SU-DHL-6 (cell line): Measurements from ENCODE around the gene B2M.

Experiments
- H2AFZ ChIP-seq: fragments of 200-600 bp; sonication (generic); 2 replicates; pipeline ENCODE4 v1.6.1; 2014; ENCODE audit warnings: low read depth, mild to moderate bottlenecking, moderate library complexity, mixed read lengths, antibody characterized with exemption, low read length; ENCODE audit not compliant: severe bottlenecking
- H3F3A ChIP-seq: fragments of 200-600 bp; shearing (Covaris generic); 2 replicates; pipeline ENCODE4 v1.6.0; 2016; ENCODE audit warnings: antibody characterized with exemption, mild to moderate bottlenecking; ENCODE audit not compliant: insufficient read depth
- H3K27ac ChIP-seq: fragments of 200-600 bp; sonication (generic); 2 replicates; pipeline ENCODE4 v1.5.1; 2016; ENCODE audit warnings: low read depth, mild to moderate bottlenecking, low read length, moderate library complexity, mixed read lengths
- H3K27me3 ChIP-seq: fragments of 200-600 bp; sonication (generic), shearing (Covaris generic); 2 replicates; pipeline ENCODE4 v1.6.0; 2014; ENCODE audit warnings: mild to moderate bottlenecking, low read length
- H3K36me3 ChIP-seq: fragments of 200-600 bp; sonication (generic); 2 replicates; pipeline ENCODE4 v1.6.1; 2014; ENCODE audit warnings: mild to moderate bottlenecking, low read length, mixed read lengths
- H3K4me2 ChIP-seq: fragments of 300-600, 200-600 bp; shearing (Covaris generic), sonication (generic); 2 replicates; pipeline ENCODE4 v1.6.0; 2014; ENCODE audit warnings: low read length, low read depth, mild to moderate bottlenecking; ENCODE audit not compliant: poor library complexity, severe bottlenecking
- H3K4me3 ChIP-seq: fragments of 200-600 bp; sonication (generic); 2 replicates; pipeline ENCODE4 v1.5.1; 2014; ENCODE audit warnings: antibody characterized with exemption, low read length, mild to moderate bottlenecking, mixed read lengths; ENCODE audit not compliant: insufficient read depth, poor library complexity, severe bottlenecking
- H3K79me2 ChIP-seq: fragments of 200-600 bp; sonication (generic); 2 replicates; pipeline ENCODE4 v1.6.1; 2014; ENCODE audit warnings: mild to moderate bottlenecking, low read length, moderate library complexity; ENCODE audit not compliant: insufficient read depth
- H3K9ac ChIP-seq: fragments of 200-600 bp; sonication (generic); 2 replicates; pipeline ENCODE4 v1.7.0; 2014; ENCODE audit warnings: mild to moderate bottlenecking, low read length
- H3K9me2 ChIP-seq: fragments of 200-600 bp; sonication (generic); replicated peaks from 2 replicates; pipeline ENCODE4 v1.6.1; 2014; ENCODE audit warnings: low read length; ENCODE audit not compliant: insufficient read depth
- H3K9me3 ChIP-seq: fragments of 200-600 bp; sonication (generic); 2 replicates; pipeline ENCODE4 v1.6.1; 2014; ENCODE audit warnings: low read length, mixed read lengths; ENCODE audit not compliant: insufficient read depth
- H4K20me1 ChIP-seq: fragments of 200-600 bp; sonication (generic); 2 replicates; pipeline ENCODE4 v1.6.1; 2014; ENCODE audit warnings: low read depth, mild to moderate bottlenecking, antibody characterized with exemption, low read length, moderate library complexity, mixed read lengths
- EZH2phosphoT487 ChIP-seq: fragments of 200-600 bp; sonication (generic), shearing (Covaris generic); conservative IDR thresholded peaks from 2 replicates; pipeline ENCODE4 v1.6.1; 2018; ENCODE audit warnings: mild to moderate bottlenecking, antibody characterized with exemption, low read length, moderate library complexity, mixed read lengths
- TF ChIP-seq, protein P1 (sequence below): fragments of 200-600 bp; sonication (generic); IDR thresholded peaks from one replicate; pipeline ENCODE4 v1.5.1; 2017; ENCODE audit warnings: antibody characterized with exemption, mild to moderate bottlenecking, low read length, moderate library complexity; ENCODE audit not compliant: insufficient read depth, poor library complexity, severe bottlenecking

The B2M gene

DNA sequence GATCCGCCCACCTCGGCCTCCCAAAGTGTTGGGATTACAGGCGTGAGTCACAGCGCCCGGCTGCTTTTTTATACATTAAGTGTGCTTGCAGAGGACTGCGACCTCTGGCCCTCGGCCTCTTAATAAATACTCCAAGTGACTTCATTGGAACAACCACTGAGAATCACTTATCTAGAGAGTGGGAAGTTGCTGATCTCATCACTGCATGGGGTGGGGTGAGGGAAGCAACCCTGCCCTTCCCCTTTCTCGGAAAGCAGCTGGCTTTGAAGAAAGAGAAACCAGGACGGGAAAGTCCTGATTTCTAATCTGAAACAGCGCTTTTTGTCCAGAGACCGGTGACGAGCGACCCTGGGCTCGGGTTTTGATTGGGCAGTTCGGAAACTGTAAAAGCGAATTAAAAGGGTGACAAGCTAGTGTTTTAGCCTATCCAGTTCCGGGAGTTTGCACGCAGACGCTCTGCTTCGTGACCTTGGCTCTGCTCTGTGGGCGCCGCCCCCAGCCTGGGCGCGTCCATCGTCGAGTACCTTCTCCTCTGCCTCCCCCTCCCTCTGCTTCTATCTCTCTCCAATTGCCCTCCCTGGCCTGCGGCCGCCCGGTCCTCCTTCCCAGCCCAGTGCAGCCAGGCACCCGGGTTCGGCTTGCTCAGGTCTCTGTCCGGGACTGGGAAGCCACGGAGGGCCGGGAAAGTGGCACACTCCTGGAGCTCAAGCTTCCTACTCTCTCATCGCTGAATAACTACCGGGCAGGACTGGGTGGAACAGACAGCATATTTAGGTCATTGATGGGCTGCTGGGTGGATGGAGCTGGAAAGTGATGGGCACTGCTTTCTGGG lies 17.5 kb downstream of the B2M start:
- peaks cover 11% of the 10 kb centered on the region; the same call in 1 of the 2 replicates for H3K79me2 ChIP-seq
- peak overlapping the region; percentile 85 for H2AFZ ChIP-seq

DNA sequence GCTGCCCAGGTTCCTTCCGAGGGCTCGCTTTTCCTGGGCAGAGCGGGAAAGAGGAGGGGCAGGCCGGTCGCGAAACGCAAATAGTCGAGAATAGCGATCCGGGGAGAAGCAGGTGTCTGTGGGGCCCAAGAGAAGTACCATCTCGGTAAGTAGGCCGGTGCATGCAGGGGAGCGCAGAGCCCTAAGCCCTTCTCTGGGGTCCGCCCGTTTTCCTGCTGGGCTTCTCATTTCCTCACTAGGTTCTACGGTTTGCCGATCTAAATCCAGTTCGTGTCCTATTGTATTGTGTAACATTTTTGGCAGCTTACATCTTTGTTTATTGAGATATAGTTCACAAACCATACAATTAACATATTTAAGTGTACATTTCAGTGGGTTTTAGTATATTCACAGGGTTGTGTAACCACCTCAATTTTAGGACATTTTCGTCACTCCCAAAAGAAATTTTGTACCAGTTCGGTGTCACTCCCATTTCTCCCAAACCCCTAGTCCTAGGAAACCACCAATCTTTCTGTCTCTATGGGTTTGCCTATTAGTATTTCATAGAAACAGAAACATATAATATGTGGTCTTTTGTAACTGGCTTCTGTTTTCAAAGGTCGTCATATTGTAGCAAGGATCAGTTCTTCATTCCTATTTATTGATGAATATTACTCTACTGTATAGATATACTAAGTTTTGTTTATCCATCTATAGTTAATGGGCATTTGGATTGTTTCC lies 18.3 kb downstream of the B2M start:
- Histone ChIP-seq H3K9me2 (no peaks in the 10 kb centered on the region), H2AFZ (peak overlapping the region; percentile 85), H3K4me3 (peak overlapping the region; percentile 87), H3K27ac (peak overlapping the region; percentile 96), H3K9me3 (no peaks in the 10 kb centered on the region), H3K4me2 (peak overlapping the region; percentile 92), H3F3A (peaks cover 41% of the 10 kb centered on the region), H3K79me2 (peaks cover 11% of the 10 kb centered on the region; the same call in 1 of the 2 replicates), H3K27me3 (no peaks in the 10 kb centered on the region), H3K36me3 (no peaks in the 10 kb centered on the region), H4K20me1 (no peaks in the 10 kb centered on the region), H3K9ac (peak overlapping the region; percentile 92)
- TF ChIP-seq, protein P1, sequence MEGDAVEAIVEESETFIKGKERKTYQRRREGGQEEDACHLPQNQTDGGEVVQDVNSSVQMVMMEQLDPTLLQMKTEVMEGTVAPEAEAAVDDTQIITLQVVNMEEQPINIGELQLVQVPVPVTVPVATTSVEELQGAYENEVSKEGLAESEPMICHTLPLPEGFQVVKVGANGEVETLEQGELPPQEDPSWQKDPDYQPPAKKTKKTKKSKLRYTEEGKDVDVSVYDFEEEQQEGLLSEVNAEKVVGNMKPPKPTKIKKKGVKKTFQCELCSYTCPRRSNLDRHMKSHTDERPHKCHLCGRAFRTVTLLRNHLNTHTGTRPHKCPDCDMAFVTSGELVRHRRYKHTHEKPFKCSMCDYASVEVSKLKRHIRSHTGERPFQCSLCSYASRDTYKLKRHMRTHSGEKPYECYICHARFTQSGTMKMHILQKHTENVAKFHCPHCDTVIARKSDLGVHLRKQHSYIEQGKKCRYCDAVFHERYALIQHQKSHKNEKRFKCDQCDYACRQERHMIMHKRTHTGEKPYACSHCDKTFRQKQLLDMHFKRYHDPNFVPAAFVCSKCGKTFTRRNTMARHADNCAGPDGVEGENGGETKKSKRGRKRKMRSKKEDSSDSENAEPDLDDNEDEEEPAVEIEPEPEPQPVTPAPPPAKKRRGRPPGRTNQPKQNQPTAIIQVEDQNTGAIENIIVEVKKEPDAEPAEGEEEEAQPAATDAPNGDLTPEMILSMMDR = no peak
- TF ChIP-seq EZH2phosphoT487 = no peak

More for the DNA sequence above, 17.5 kb downstream of the B2M start:
- no peaks in the 10 kb centered on the region for H3K9me2 ChIP-seq
- peak overlapping the region; percentile 96 for H3K27ac ChIP-seq
- TF ChIP-seq EZH2phosphoT487 = no peak
- TF ChIP-seq, protein P1 = no peak
- H3K9me3 ChIP-seq = no peaks in the 10 kb centered on the region
- H3K4me3 ChIP-seq = peak overlapping the region; percentile 87
- peak overlapping the region; percentile 92 for H3K9ac ChIP-seq
- no peaks in the 10 kb centered on the region for H3K27me3 ChIP-seq
- H4K20me1 ChIP-seq = no peaks in the 10 kb centered on the region
- H3F3A ChIP-seq = peaks cover 46% of the 10 kb centered on the region
- H3K4me2 ChIP-seq = peak overlapping the region; percentile 92
- H3K36me3 ChIP-seq = no peaks in the 10 kb centered on the region

DNA sequence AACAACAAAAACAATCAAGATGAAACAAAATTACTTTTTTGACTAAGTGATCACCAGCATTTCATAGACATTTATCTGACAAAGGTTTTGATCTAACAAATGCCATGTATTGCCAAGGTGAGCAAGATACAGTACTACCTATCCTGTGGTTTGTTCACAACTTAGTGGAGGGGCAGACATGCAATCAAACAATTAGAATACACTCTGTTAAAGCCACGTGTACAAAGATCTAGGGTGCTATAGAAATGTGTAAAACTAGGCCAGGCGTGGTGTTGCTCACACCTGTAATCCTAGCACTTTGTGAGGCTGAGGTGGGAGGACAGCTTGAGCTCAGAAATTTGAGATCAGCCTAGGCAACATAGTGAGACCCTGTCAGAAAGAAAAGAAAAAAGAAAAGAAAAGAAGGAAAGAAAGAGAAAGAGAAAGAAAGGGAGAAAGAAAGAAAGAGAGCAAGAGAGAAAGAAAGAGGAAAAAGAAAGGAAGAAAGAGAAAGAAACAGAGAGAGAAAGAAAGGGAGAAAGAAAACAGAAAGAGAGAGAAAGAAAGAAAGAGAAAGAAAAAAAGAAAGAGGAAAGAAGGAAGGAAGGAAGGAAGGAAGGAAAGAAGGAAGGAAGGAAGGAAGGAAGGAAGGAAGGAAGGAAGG lies 23.6 kb downstream of the B2M start:
- no peaks in the 10 kb centered on the region for H4K20me1 ChIP-seq
- H3K27ac ChIP-seq = no peak overlapping the region
- no peaks in the 10 kb centered on the region for H3K27me3 ChIP-seq
- no peaks in the 10 kb centered on the region for H3K9me3 ChIP-seq
- peaks cover 11% of the 10 kb centered on the region; the same call in 1 of the 2 replicates for H3F3A ChIP-seq
- H3K36me3 ChIP-seq = no peaks in the 10 kb centered on the region
- no peaks in the 10 kb centered on the region for H3K9me2 ChIP-seq
- peaks cover 8% of the 10 kb centered on the region; the same call in 1 of the 2 replicates for H3K79me2 ChIP-seq
- no peak overlapping the region for H3K4me3 ChIP-seq
- TF ChIP-seq, protein P1 = no peak
- TF ChIP-seq EZH2phosphoT487 = no peak
- no peak overlapping the region for H3K9ac ChIP-seq
- no peak overlapping the region for H2AFZ ChIP-seq
- no peak overlapping the region for H3K4me2 ChIP-seq
